ENCODE measurements around the gene TMUB1.
"Not testable (repeated sequence)": the region's sequence is repeated elsewhere in the genome, so short reads cannot be mapped to it uniquely, and the experiment has no call there.

Gene TMUB1

DNA sequence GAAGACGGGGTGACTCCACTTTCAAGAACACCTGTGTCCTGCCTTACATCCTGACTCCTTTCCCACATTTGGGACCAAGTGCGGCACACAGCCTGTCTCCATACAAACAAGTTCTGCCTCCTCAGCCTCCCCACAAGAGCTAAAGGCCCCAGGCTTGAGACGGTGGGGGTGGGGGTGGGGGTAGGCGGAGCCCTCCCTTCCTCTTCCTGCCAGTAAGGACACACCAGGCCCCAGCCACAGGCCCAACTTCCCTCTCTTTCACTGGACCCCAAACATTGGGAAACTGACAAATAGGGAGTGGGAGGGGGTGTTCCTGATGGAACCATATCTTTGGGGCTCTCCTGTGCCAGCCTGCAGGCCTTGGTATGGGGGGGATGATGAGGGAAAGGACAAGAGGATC, 30.2 kb downstream of the TMUB1 start:
- DNase-seq (ENCODE audit: low spot score): no peak

DNA sequence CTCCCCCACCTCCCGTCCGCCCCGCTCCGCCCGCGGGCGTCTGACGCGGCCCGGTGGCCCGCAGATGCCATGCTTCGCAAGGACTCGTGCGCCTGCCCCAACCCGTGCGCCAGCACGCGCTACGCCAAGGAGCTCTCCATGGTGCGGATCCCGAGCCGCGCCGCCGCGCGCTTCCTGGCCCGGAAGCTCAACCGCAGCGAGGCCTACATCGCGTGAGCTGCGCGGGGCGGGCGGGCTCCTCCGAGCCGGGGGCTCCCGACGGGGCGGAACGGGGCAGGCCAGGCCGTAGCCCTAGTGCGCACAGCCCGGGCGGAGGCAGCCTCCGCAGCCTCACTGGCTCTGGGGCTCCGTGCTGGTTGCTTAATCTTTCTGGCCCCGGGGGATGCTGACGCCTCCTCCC, 32.2 kb downstream of the TMUB1 start:
- DNase-seq (ENCODE audit: low spot score): peak; percentile 48

DNA sequence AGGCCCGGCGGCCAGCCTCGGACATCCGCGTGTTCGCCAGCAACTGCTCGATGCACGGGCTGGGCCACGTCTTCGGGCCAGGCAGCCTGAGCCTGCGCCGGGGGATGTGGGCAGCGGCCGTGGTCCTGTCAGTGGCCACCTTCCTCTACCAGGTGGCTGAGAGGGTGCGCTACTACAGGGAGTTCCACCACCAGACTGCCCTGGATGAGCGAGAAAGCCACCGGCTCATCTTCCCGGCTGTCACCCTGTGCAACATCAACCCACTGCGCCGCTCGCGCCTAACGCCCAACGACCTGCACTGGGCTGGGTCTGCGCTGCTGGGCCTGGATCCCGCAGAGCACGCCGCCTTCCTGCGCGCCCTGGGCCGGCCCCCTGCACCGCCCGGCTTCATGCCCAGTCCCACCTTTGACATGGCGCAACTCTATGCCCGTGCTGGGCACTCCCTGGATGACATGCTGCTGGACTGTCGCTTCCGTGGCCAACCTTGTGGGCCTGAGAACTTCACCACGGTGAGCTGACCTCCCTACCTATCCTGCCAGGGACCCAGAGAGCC, 34.3 kb downstream of the TMUB1 start:
- DNase-seq (ENCODE audit: low spot score): no peak

DNA sequence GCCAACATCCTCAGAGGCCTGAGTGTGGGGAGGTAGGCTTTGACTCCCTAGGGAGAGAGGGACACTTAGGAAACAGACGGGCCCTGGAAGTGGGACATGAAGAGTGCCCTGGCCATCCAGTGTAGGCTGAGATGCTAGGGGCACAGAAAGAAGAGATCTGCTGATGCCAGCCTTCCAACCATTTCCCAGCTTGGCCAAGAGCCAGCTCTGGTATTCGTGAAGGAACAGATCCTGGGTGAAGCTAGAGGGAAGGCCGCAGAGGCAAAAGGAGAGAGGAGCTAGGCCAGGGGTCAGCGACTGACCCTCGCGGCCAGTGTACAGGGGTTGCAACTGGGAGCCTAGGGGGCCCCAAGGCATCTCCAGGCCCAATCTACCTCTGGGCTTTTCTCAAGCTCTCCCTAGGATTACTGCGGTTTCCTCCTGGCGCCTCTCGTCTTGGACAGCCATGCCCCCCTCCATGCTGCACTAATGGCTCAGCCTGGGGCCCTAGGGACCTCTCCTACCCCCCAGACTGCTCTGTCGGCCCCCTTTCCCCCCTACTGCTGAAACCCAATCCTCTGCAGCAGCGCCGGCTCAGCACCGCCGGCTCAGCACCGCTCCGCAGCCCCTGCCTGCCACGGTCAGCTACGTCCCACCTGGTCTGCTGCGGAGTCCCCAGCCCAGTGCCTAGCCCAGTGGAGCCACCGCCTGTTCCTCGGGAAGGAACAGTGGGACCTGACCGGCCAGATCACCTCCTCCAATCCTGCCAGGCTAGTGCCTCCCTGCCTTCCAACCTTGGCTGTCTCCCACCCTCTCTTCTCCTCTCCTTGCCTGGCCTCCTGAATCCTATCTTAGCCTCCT, 35.1 kb downstream of the TMUB1 start, which contains the start of gene ASIC3:
ASIC3 (plus strand) TSS at position 556 of the 840 bp plus-strand sequence. CDS start 355 bp downstream, outside the sequence.
- no peak for DNase-seq (ENCODE audit: low spot score)

DNA sequence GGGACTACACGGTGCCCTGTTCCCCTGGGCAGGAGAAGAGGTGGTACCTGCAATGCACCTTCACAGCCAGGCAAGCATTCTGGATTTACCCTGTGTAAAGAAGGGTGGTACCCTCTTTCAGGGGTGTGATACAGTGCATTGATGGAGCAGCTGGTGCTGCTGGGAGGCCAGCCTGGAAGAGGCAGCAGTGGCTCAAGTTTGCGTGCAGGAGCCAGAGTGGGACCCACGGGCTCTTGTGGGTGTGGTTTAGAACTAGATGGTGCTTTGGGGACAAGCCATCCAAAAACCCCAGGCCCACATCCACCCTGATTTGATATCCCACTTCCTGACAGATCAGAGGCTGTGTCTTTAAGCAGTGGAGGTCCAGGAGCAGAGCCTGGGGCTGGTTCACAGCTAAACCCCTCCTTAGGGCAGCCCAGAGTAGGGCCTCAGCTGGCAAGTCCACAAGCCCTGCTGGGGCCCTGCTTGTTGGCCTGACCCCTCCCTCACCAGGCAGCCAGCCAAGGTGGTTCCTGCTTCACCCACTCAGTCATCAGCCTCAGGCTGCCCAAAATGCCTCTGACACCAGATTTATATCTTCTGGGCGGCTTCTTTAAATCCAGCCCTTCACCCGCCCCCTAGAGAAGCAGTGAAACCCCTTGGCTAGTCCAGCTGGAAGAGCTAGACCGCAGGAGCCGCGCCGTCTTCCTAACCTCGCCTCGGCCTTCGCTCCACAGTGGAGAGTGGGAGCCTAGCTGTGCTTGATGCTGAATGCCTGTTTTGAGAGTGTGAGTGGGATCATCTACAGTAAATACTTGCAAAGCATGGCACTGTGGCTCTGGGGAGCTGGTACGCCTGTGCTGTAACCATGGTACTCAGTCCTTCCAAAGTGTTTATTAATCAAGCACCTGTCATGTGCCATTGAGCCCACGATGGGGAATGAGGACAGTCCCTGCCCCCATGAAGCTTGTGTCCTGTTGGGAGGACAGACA, 36.4 kb downstream of the TMUB1 start:
- no peak for DNase-seq (ENCODE audit: low spot score)

DNA sequence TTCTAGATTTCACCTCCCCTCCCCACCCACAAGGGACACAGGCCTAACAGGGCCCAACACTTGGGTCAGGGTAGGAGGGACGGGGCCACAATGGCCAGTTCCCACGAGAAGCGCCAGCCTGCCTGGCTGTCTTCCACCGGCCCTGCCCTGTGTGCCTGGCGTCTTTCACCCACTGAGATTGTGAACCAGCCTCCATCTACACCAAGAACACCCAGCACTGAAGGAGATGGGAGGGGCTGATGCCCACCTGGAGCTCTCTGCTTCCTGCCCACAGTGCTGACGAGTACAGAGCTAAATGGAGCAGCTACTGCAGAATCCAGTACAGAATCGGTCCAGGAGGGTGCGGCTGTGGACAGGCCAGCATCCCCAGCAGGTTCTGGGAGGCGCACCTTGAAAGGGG, 37.3 kb downstream of the TMUB1 start:
- DNase-seq (ENCODE audit: low spot score): no peak

DNA sequence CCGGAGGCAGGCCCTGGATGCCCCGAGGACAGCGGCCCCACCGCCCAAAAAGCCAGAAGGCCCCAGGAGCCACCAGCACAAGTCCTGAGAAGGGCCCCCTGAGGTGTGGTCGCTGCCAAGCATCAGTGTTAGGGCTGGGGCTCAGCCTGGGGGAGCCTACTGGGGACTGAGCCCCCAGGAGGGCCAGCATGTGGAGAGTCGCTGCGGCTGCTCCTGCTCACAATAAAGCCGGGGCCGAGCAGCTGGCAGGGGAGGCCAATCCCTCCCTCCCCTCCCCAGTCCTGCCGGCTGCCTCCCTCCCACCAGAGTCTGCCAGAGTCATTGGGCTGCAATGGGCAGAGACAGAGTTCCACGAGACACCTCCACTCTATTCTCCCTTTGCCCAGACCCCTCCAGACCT, 38.0 kb downstream of the TMUB1 start:
- DNase-seq (ENCODE audit: low spot score): no peak

DNA sequence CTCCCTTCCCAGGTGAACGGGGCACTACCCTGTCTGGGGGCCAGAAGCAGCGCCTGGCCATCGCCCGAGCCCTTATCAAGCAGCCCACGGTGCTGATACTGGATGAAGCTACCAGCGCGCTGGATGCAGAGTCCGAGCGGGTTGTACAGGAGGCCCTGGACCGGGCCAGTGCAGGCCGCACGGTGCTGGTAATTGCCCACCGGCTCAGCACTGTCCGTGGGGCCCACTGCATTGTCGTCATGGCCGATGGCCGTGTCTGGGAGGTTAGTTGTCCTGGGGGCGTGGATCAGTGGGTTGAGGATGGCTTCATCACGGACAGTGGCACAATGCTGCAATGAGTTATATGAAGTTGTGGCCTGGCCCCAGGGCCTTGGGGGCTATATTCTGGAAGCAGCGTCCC, 39.3 kb downstream of the TMUB1 start:
- no peak for DNase-seq (ENCODE audit: low spot score)

DNA sequence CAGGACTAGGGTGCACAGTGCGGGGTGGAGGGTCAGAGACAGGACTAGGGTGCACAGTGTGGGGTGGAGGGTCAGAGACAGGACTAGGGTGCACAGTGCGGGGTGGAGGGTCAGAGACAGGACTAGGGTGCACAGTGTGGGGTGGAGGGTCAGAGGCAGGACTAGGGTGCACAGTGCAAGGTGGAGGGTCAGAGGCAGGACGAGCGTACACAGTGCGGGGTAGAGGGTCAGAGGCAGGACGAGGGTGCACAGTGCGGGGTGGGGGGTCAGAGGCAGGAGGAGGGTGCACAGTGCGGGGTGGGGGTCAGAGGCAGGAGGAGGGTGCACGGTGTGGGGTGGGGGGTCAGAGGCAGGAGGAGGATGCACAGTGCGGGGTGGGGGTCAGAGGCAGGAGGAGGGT, 39.8 kb downstream of the TMUB1 start:
- not testable (repeated sequence) for DNase-seq (ENCODE audit: low spot score)

DNA sequence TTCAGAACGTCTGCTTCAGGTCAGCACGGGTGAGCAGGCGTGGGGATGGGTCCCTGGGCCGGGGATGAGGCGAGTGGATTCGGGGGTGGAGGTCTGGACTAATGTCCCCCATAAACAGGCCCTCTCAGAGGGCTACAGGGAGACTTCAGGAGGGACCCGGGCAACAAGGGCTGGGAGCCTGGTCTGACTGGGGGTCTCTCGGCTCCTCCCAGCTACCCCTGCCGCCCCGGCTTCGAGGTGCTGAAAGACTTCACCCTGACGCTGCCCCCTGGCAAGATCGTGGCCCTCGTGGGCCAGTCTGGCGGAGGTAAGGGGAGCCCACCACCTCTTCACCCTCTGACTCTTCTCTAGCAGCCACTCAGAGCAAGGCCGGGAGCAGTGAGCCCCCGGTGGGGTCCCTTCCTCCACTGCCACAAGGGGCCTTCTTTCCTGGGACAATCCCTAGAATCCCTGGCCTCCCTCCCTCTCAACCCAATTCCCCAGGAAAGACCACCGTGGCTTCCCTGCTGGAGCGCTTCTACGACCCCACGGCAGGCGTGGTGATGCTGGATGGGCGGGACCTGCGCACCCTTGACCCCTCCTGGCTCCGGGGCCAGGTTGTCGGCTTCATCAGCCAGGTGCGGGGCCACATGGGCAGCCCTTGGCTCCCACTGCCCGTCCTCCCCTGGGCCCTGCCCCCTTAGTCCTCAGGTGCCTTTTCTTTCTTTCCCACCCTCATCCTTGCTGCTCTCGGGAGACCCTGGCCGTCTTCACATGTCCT, 42.5 kb downstream of the TMUB1 start:
- DNase-seq (ENCODE audit: low spot score): no peak

DNA sequence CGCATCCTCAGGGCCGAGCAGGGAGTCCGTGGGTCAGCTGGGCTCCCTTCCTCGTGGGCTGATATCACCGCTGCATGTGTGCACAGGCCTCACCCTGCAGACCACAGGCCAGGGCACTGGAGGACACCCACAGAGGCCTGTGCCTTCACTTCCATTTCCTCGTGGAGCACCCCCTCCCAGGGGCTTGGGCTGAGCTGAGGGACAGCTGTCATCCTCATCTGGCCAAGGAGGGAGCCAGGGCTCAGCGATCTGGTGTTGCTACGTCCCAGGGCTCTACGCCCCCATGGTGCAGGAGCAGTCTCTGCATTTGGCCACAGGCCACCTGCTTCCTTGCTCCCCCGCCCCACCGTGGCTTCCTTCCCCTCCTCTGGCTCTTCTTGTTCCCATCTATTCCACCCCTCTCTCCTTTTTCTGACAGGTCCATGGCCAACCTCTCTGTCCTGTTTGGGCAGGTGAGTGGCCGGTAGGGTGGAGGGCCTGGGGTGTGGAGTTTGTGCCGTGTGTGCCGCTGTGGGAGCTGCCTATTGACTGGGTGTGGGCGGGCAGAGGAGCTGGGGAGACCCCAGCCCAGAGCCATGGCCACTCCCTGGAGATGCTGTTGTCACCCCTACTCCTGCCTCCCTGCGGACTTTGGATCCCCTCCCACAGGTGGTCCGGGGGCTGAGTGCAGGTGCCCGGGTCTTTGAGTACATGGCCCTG, 43.3 kb downstream of the TMUB1 start:
- DNase-seq (ENCODE audit: low spot score): no peak

DNA sequence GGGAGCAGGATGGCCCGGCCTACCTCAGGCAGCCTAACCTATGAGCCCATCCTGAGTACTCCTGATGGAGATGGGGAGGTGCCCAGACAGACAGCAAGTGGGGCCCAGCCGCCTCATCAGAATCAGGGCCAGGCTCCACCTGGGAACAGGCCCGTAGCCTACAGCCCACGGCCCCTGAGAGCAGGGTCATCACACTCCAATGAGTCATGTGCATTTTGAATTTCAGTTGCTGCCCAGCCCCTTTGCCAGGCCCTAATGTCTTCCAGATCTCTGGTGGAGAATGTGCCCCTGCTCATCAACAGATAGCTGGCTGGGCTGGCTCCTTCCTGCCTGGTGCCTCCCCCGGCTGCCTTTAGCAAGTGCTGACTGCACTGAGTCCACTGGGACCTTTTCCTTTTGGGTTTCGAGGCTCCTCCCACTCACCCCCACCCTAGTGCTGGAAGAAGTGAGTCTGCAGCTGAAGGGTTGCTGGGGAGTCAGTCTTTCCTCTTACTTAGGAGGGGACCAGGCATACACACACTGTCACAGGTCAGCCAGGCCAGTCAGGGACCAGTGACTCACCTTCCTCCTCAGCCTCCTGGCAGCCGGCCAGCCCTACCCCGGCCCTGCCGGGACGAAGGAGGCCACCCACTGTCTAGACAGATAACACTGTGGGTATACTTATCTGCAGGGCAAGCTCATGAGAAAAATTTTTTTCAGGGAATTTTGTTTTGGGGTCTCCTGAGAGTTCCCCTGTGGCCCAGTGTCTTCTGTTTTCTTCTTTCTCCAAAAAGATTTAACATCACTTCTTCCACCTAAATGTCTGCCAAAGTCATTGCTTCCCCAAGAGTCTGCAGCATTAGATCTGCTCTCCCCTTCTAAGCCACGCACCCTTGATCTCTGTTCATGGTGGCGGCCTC, 44.1 kb downstream of the TMUB1 start:
- DNase-seq (ENCODE audit: low spot score): peak; percentile 51

DNA sequence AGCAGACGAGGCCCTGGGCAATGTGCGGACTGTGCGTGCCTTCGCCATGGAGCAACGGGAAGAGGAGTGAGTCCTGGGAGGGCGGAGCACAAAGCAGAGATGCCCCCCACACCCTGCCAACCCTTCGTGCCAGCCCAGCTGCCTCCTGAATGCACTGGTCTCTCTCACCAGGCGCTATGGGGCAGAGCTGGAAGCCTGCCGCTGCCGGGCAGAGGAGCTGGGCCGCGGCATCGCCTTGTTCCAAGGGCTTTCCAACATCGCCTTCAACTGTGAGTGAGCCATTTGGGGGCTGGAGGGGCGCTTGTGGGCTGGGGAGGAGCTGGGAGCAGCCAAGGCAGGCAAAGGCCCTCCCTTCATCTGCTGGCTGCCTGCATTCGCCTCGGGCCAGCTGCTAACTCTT, 47.4 kb downstream of the TMUB1 start:
- no peak for DNase-seq (ENCODE audit: low spot score)

DNA sequence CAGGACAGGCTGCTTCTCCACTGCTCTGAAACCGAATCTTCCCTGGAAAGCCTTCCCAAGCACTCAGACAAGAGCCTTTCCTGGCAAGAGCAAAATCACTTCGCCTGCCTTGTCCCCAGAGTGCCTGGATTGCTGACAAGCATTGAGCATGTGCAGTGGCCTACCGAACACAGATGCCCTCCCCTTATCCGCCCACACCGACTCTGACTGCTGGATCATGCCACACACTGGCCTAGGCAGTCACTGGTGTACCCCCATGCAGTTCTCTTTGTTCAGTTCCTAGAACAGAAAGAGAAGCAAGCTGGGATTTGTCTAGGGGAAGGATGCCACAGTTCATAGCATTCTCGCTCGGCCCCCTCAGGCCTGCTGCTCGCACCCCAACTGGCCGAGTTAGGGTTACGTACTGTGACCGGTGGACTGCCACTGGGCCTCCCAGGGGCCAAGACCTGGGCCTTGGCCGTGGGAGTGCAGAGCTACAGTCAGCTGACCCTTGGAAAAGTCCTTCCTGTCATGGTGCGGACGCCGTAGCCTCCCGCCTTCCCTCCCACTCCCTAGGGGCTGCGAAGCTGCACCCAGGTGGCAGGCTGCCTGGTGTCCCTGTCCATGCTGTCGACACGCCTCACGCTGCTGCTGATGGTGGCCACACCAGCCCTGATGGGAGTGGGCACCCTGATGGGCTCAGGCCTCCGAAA, 48.1 kb downstream of the TMUB1 start:
- no peak for DNase-seq (ENCODE audit: low spot score)

DNA sequence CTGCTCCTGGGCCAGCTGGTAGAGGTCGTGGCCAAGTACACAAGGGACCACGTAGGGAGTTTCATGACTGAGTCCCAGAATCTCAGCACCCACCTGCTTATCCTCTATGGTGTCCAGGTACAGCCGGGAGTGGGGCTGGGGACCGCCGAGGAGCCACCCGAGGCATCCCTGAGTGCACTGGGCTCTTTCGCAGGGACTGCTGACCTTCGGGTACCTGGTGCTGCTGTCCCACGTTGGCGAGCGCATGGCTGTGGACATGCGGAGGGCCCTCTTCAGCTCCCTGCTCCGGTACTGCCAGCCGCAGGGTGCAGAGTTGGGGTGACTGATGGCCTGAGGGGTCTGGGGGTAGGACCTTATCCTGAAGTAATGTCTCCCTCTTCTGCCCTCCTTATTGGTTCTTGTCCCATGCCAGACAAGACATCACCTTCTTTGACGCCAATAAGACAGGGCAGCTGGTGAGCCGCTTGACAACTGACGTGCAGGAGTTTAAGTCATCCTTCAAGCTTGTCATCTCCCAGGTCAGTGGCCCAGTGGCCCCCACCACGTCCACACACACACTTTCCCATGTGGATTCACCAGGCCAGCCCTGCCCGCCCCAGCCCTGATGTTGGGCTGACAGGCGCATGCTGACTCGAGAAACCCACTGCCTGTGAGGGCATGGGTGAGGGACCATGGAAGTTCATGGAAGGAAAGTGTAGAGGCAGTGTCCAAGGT, 48.8 kb downstream of the TMUB1 start:
- DNase-seq (ENCODE audit: low spot score): no peak

DNA sequence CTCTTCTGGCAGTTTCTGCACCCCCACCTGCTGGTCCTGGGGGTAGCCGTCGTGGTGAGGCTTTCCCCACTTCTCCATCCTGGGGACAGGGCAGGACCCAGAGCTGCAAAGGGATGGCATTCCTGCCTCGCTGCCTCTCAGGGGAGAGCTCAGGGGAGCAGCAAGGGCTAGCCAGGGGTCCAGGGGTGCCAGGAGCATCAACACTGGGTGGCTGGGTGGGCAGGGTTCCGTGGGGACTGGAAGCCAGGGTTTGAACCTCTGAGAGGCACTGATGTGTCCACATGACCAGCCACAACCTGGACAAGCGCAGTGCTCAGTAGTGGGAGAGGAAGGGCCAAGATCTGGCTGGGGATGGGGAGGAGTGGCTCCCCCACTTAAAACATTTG, 49.4 kb downstream of the TMUB1 start:
- no peak for DNase-seq (ENCODE audit: low spot score)

DNA sequence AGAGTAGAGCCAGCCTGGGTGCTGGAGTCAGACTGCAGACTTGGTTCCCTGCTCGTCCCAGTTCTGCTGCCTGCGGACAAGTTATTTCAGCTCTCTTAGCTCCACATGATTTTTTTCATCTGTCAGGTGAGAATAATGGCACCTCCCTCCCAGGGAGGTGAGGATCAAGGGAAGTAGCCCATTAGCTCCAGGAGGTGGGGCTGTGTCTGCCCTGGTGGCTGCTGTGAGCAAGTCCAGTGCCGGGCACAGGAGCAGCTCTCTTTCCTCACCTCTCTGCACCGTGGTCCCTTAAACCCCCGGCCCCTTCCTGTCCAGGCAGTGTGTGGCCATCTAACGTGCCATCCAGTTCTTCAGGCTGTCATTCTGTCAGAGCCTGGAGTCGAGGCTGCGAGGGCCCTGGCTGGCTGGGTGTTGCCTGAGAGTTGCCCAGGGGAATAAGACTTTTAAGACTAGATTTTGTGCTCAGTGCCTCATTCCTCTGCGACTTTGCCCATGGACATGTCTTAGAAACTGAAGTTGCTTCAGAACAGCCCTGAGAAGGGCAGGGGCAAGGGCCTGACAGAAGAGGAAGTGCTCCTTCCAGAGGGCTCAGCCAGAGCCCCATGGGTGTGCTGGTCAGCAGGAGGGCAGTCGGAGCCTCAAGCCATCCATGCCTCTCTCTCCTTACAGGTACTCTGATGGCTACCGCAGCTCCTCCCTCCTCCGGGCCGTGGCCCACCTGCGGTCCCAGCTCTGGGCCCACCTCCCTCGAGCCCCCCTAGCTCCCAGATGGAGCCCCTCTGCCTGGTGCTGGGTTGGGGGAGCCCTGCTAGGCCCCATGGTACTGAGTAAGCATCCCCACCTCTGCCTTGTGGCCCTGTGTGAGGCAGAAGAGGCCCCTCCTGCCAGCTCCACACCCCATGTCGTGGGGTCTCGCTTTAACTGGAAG, 50.1 kb downstream of the TMUB1 start:
- no peak for DNase-seq (ENCODE audit: low spot score)

All from activated CD4-positive, alpha-beta T cell treated with anti-CD3 and anti-CD28 coated beads, Interleukin-2, Interleukin-4, amounts not matched to agents 100 ng/mL and 50 ng/mL, durations not matched to agents 16 hours and 8 hours (primary cell).